GM19324 (cell line): ENCODE measurements around the gene MTA3.

Source experiments
- ATAC-seq: cut with Tn5 transposase; IDR thresholded peaks from one replicate; pipeline ENCODE4 v1.9.1; 2021; ENCODE audit warnings: mild to moderate bottlenecking, moderate library complexity; ENCODE audit not compliant: unreplicated experiment, low FRiP score

The MTA3 gene

GRCh38 chr2:42794271-42795046 is 226.0 kb downstream of the MTA3 start:
- no peak for ATAC-seq

GRCh38 chr2:42795275-42795674 is 226.8 kb downstream of the MTA3 start:
- no peak for ATAC-seq

- peak; percentile 43 for ATAC-seq
Observed at GRCh38 chr2:42795841-42796301, 227.4 kb downstream of the MTA3 start.

DNA sequence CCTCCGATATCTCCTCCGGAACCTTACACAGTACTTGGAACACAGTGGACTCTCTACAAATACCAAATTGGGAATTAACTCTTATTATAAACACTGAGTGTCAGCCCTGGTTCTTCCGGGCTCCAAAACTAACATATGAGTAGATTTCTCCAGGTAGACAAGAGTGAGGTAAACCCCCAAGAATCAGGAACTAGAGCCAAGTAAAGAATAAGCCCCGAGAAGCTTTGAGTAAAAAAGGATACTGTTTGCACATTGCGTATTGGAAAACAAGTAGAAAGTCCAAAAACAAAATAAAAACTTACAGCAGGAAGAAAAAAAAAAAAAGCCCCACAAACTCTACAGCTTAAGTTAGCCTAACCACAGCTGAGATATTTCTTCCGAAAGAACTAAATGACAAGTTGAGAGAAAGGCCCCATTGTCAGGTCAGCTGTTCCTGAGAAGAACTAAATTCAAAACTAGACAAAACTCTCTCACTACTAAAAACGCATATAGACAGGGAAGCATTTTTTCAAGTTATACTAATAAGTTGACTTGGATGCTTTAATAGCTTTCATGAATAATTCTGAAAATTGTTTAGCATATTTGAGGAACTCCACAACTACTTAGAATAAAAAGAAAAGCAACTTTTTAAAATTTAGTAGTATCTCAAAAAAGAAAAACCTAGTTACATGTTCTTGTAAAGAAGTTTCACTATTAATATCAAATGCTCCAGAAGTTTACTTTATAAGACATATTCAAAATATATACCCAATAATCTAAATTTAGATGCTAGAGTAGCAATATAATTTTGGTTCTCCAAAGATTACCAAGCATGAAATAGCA is 228.2 kb downstream of the MTA3 start:
- ATAC-seq = peak; percentile 28

- ATAC-seq = no peak
Observed at GRCh38 chr2:42797281-42797680, 228.8 kb downstream of the MTA3 start.

- ATAC-seq = no peak
Observed at GRCh38 chr2:42799881-42800280, 231.4 kb downstream of the MTA3 start.

GRCh38 chr2:42800461-42800962 is 232.1 kb downstream of the MTA3 start:
- no peak for ATAC-seq

- no peak for ATAC-seq
Observed at GRCh38 chr2:42800981-42801380, 232.5 kb downstream of the MTA3 start.

DNA sequence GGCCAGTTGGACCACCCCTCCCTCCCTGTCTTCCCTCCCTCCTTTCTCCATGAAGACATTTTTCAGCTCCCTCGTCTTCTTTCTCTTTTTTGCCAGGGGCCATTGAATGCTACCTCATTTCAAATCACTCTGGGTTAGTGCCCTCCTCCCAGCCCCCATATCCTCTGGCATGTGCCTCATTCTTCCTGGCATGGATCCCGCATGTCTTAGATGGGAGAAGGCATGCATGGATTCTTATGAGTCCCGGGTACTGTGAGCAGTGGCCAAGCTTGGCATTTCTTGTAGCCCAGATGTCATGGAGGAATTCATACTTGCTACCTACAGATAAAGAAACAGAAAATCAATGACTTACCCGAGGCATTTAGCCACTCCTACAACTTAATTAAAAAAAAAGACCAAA is 232.9 kb downstream of the MTA3 start:
- ATAC-seq = no peak

- ATAC-seq = no peak
Observed at GRCh38 chr2:42802150-42802549, 233.7 kb downstream of the MTA3 start.

GRCh38 chr2:42804338-42804737 is 235.9 kb downstream of the MTA3 start:
- no peak for ATAC-seq

GRCh38 chr2:42804891-42805290 is 236.5 kb downstream of the MTA3 start:
- no peak for ATAC-seq
